HepG2 (cell line): ENCODE data around the gene ABCF1. TPM values are rescaled to one million over a fixed set of nuclear protein-coding genes. Genes with fewer than 3 reads are reported as not detected.
A peak's percentile ranks its signal among the peaks of the same experiment; 100 is the strongest.

Source experiments
- BHLHE40 ChIP-seq: IDR thresholded peaks from 2 replicates; pipeline ENCODE4 v1.6.1; 2011; ENCODE audit warnings: low read length, improper control_type of control experiment
- BORCS8-MEF2B ChIP-seq: sonication (generic); formaldehyde crosslinking; IDR thresholded peaks from 2 replicates; pipeline ENCODE4 v1.8.0; 2022; ENCODE audit warnings: mild to moderate bottlenecking, missing genetic modification reagents
- GABPA ChIP-seq, 2 experiments: IDR thresholded peaks; 2 replicates each; pipeline ENCODE4 v1.6.1; 2011 to 2016; ENCODE audit warnings: low read depth in 2 of 2, low read length in 1 of 2, missing biosample characterization in 1 of 2, missing genetic modification characterization in 1 of 2
- GATAD1 ChIP-seq: IDR thresholded peaks from 2 replicates; pipeline ENCODE4 v1.6.1; 2016; ENCODE audit warnings: missing genetic modification reagents, missing compliant biosample characterization
- GFI1 ChIP-seq: sonication (generic); formaldehyde crosslinking; IDR thresholded peaks from 2 replicates; pipeline ENCODE4 v1.5.0; 2020; ENCODE audit warnings: missing genetic modification reagents, mild to moderate bottlenecking, borderline replicate concordance
- HDAC2 ChIP-seq: sonication (generic); formaldehyde crosslinking; IDR thresholded peaks from 2 replicates; pipeline ENCODE4 v1.4.0; 2020; ENCODE audit warnings: missing genetic modification reagents
- HHEX ChIP-seq: IDR thresholded peaks from 2 replicates; pipeline ENCODE4 v1.6.1; 2016; ENCODE audit warnings: control low read depth
- KLF15 ChIP-seq: sonication (generic); formaldehyde crosslinking; IDR thresholded peaks from 2 replicates; pipeline ENCODE4 v1.8.1; 2023; ENCODE audit warnings: borderline replicate concordance, mild to moderate bottlenecking, inconsistent platforms, missing genetic modification reagents, mixed read lengths
- KLF9 ChIP-seq: IDR thresholded peaks from 2 replicates; pipeline ENCODE4 v1.6.1; 2016; ENCODE audit warnings: low read depth
- MED1 ChIP-seq: sonication (generic); formaldehyde crosslinking; IDR thresholded peaks from 2 replicates; pipeline ENCODE4 v1.4.0; 2020; ENCODE audit warnings: missing genetic modification reagents
- SAP130 ChIP-seq: IDR thresholded peaks from 2 replicates; pipeline ENCODE4 v1.6.1; 2016; ENCODE audit warnings: low read depth
- SIX1 ChIP-seq: sonication (generic); formaldehyde crosslinking; IDR thresholded peaks from 2 replicates; pipeline ENCODE4 v1.4.0; 2020; ENCODE audit warnings: missing genetic modification reagents, borderline replicate concordance
- SNAPC2 ChIP-seq: sonication (generic); formaldehyde crosslinking; IDR thresholded peaks from 2 replicates; pipeline ENCODE4 v1.8.1; 2022; ENCODE audit warnings: mild to moderate bottlenecking, missing genetic modification reagents
- TGIF2 ChIP-seq: IDR thresholded peaks from 2 replicates; pipeline ENCODE4 v1.6.1; 2016; ENCODE audit warnings: control low read depth, missing compliant biosample characterization
- TP53 ChIP-seq: sonication (generic); formaldehyde crosslinking; conservative IDR thresholded peaks from 2 replicates; pipeline ENCODE4 v1.4.0; 2020; ENCODE audit warnings: missing genetic modification reagents
- ZFP90 ChIP-seq: sonication (generic); formaldehyde crosslinking; IDR thresholded peaks from 2 replicates; pipeline ENCODE4 v1.8.0; 2022; ENCODE audit warnings: missing genetic modification reagents, mild to moderate bottlenecking, inconsistent platforms, borderline replicate concordance
- ZNF619 ChIP-seq: sonication (generic); formaldehyde crosslinking; IDR thresholded peaks from 2 replicates; pipeline ENCODE4 v1.4.0; 2020; ENCODE audit warnings: mild to moderate bottlenecking, missing genetic modification reagents
- ZNF780A ChIP-seq: sonication (generic); formaldehyde crosslinking; IDR thresholded peaks from 2 replicates; pipeline ENCODE4 v1.8.0; 2022; ENCODE audit warnings: mild to moderate bottlenecking, missing genetic modification reagents, moderate library complexity
- polyA plus RNA-seq, 8 experiments: library from polyadenylated mRNA; depleted of rRNA in 3 of 8; stranded (reverse) in 7 of 8; unstranded in 1 of 8; fragments of >200 nt; fragmentation: Illumina TruSeq in 4 of 8; extraction: Trizol in 4 of 8; gene quantifications; 2 replicates each; pipeline versions ENCODE4 v1.2.1 to v1.2.3, GENCODE V29; 2011 to 2016; ENCODE audit warnings: low read depth in 4 of 8, missing spikeins in 1 of 8, mixed read lengths in 1 of 8; ENCODE audit not compliant: insufficient read depth in 1 of 8
- total RNA-seq, 5 experiments: library from RNA; depleted of rRNA; stranded (reverse); fragments of >200 nt; fragmentation: Illumina TruSeq; extraction: Trizol; gene quantifications; 2 replicates each; pipeline ENCODE4 v1.2.3, GENCODE V29; 2016; ENCODE audit warnings: low read depth in 1 of 5
- TF ChIP-seq, protein P1 (sequence below): sonication (generic); formaldehyde crosslinking; IDR thresholded peaks from 2 replicates; pipeline ENCODE4 v1.8.0; 2022; ENCODE audit warnings: mild to moderate bottlenecking, missing genetic modification reagents; ENCODE audit not compliant: insufficient replicate concordance
- TF ChIP-seq, protein P2 (sequence below): sonication (generic); formaldehyde crosslinking; IDR thresholded peaks from 2 replicates; pipeline ENCODE4 v1.5.1; 2020; ENCODE audit warnings: missing genetic modification reagents, mild to moderate bottlenecking, borderline replicate concordance
- TF ChIP-seq, protein P3 (sequence below): sonication (generic); formaldehyde crosslinking; conservative IDR thresholded peaks from 2 replicates; pipeline ENCODE4 v1.5.0; 2020; ENCODE audit warnings: missing genetic modification reagents
- TF ChIP-seq, protein P4 (sequence below): sonication (generic); formaldehyde crosslinking; IDR thresholded peaks from 2 replicates; pipeline ENCODE4 v1.4.0; 2020; ENCODE audit warnings: mild to moderate bottlenecking, low read depth, missing genetic modification reagents
- TF ChIP-seq, protein P5 (sequence below): sonication (generic); formaldehyde crosslinking; IDR thresholded peaks from 2 replicates; pipeline ENCODE4 v1.8.1; 2023; ENCODE audit warnings: mild to moderate bottlenecking, missing genetic modification reagents
- TF ChIP-seq, protein P6 (sequence below): sonication (generic); formaldehyde crosslinking; conservative IDR thresholded peaks from 2 replicates; pipeline ENCODE4 v1.4.0; 2020; ENCODE audit warnings: missing genetic modification reagents

Gene ABCF1
- total and polyA plus RNA-seq, 2 of the 13 experiments (the other 11 are each of a cell fraction or from before 2014, with no cell fraction given), result 25.4 to 98.9 TPM

DNA sequence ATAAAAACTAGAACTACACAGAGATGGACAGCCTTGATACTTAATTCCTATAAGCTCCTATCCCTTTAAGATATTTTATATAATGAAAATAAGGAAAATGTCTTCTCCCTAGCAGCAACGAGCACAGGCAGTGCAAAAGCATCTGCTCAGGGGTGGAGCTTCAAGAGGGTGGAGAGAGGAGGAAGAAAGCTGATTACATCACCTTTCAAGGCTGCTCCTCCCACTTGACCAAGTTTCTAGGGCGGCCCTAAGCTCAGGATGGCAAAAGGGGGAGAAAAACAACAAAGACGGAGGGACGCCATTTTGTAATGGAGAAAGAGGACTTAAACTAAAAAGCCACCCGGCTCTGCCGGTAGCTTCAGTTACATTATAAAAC, 43.6 kb downstream of the ABCF1 start (continued):
- TF ChIP-seq, protein P1, sequence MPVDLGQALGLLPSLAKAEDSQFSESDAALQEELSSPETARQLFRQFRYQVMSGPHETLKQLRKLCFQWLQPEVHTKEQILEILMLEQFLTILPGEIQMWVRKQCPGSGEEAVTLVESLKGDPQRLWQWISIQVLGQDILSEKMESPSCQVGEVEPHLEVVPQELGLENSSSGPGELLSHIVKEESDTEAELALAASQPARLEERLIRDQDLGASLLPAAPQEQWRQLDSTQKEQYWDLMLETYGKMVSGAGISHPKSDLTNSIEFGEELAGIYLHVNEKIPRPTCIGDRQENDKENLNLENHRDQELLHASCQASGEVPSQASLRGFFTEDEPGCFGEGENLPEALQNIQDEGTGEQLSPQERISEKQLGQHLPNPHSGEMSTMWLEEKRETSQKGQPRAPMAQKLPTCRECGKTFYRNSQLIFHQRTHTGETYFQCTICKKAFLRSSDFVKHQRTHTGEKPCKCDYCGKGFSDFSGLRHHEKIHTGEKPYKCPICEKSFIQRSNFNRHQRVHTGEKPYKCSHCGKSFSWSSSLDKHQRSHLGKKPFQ, result no peak
- TF ChIP-seq, protein P2, sequence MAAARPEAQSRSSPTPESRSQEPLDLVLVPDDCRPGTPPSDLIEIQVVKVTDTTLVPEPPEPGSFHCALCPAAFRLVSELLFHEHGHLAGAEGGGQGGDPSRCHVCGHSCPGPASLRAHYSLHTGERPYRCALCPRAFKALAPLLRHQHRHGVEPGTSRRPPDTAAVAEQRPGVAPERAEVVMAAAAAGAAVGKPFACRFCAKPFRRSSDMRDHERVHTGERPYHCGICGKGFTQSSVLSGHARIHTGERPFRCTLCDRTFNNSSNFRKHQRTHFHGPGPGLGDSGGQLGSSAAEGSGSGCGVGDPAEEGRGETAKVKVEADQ, result no peak
- no peak for TF ChIP-seq HDAC2 (CRISPR knock-in tag)
- no peak for TF ChIP-seq SNAPC2 (CRISPR knock-in tag)
- TF ChIP-seq MED1 (CRISPR knock-in tag), result peak; percentile 71
- TF ChIP-seq KLF15, result no peak
- peak; percentile 76 for TF ChIP-seq GATAD1 (CRISPR knock-in tag)
- no peak for TF ChIP-seq KLF9 (CRISPR knock-in tag)
- TF ChIP-seq, protein P3, sequence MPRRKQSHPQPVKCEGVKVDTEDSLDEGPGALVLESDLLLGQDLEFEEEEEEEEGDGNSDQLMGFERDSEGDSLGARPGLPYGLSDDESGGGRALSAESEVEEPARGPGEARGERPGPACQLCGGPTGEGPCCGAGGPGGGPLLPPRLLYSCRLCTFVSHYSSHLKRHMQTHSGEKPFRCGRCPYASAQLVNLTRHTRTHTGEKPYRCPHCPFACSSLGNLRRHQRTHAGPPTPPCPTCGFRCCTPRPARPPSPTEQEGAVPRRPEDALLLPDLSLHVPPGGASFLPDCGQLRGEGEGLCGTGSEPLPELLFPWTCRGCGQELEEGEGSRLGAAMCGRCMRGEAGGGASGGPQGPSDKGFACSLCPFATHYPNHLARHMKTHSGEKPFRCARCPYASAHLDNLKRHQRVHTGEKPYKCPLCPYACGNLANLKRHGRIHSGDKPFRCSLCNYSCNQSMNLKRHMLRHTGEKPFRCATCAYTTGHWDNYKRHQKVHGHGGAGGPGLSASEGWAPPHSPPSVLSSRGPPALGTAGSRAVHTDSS (CRISPR knock-in tag), result no peak
- TF ChIP-seq ZNF619 (CRISPR knock-in tag), result no peak
- TF ChIP-seq TGIF2 (CRISPR knock-in tag), result peak; percentile 47
- TF ChIP-seq, protein P4, sequence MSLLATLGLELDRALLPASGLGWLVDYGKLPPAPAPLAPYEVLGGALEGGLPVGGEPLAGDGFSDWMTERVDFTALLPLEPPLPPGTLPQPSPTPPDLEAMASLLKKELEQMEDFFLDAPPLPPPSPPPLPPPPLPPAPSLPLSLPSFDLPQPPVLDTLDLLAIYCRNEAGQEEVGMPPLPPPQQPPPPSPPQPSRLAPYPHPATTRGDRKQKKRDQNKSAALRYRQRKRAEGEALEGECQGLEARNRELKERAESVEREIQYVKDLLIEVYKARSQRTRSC (CRISPR knock-in tag), result no peak; the same call in 1 of the 2 replicates
- no peak for TF ChIP-seq HHEX (CRISPR knock-in tag)
- no peak for TF ChIP-seq TP53 (CRISPR knock-in tag)
- TF ChIP-seq GFI1 (CRISPR knock-in tag), result no peak
- TF ChIP-seq BORCS8-MEF2B, result no peak; the same call in 1 of the 2 replicates
- TF ChIP-seq SIX1 (CRISPR knock-in tag), result no peak
- peak; percentile 86 for TF ChIP-seq SAP130 (CRISPR knock-in tag)
- TF ChIP-seq, protein P5, sequence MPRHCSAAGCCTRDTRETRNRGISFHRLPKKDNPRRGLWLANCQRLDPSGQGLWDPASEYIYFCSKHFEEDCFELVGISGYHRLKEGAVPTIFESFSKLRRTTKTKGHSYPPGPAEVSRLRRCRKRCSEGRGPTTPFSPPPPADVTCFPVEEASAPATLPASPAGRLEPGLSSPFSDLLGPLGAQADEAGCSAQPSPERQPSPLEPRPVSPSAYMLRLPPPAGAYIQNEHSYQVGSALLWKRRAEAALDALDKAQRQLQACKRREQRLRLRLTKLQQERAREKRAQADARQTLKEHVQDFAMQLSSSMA (CRISPR knock-in tag), result no peak
- TF ChIP-seq ZNF780A (CRISPR knock-in tag), result no peak
- no peak for TF ChIP-seq BHLHE40
- TF ChIP-seq, protein P6, sequence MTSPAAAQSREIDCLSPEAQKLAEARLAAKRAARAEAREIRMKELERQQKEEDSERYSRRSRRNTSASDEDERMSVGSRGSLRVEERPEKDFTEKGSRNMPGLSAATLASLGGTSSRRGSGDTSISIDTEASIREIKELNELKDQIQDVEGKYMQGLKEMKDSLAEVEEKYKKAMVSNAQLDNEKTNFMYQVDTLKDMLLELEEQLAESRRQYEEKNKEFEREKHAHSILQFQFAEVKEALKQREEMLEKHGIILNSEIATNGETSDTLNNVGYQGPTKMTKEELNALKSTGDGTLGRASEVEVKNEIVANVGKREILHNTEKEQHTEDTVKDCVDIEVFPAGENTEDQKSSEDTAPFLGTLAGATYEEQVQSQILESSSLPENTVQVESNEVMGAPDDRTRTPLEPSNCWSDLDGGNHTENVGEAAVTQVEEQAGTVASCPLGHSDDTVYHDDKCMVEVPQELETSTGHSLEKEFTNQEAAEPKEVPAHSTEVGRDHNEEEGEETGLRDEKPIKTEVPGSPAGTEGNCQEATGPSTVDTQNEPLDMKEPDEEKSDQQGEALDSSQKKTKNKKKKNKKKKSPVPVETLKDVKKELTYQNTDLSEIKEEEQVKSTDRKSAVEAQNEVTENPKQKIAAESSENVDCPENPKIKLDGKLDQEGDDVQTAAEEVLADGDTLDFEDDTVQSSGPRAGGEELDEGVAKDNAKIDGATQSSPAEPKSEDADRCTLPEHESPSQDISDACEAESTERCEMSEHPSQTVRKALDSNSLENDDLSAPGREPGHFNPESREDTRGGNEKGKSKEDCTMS (CRISPR knock-in tag), result no peak
- TF ChIP-seq ZFP90, result no peak
- TF ChIP-seq GABPA (IDR thresholded peaks at IDR 0.05; ENCODE audit: low read depth, low read length), result no peak
- TF ChIP-seq GABPA (CRISPR knock-in tag; IDR thresholded peaks at IDR 0.05; ENCODE audit: low read depth), result peak; percentile 45; the same call in 1 of the 2 replicates
